H1 (cell line): ENCODE data around the gene TOM1L2.

ENCODE experiments used
- JUN ChIP-seq: IDR thresholded peaks from 2 replicates; pipeline ENCODE4 v1.6.1; 2011; ENCODE audit warnings: low read depth, mild to moderate bottlenecking, improper control_type of control experiment, low read length
- JUND ChIP-seq: IDR thresholded peaks from 2 replicates; pipeline ENCODE4 v1.6.1; 2011; ENCODE audit warnings: mild to moderate bottlenecking, improper control_type of control experiment, low read length
- TF ChIP-seq, protein P1 (sequence below), 3 experiments: IDR thresholded peaks; 1 replicate in 2 of 3; 2 replicates in 1 of 3; pipeline versions ENCODE4 v1.5.1 to v1.6.1; 2011; ENCODE audit warnings: low read length in 3 of 3, mild to moderate bottlenecking in 3 of 3, inconsistent platforms in 2 of 3, low read depth in 1 of 3, moderate library complexity in 1 of 3; ENCODE audit not compliant: insufficient read depth in 1 of 3; ENCODE audit errors: control extremely low read depth in 1 of 3

DNA sequence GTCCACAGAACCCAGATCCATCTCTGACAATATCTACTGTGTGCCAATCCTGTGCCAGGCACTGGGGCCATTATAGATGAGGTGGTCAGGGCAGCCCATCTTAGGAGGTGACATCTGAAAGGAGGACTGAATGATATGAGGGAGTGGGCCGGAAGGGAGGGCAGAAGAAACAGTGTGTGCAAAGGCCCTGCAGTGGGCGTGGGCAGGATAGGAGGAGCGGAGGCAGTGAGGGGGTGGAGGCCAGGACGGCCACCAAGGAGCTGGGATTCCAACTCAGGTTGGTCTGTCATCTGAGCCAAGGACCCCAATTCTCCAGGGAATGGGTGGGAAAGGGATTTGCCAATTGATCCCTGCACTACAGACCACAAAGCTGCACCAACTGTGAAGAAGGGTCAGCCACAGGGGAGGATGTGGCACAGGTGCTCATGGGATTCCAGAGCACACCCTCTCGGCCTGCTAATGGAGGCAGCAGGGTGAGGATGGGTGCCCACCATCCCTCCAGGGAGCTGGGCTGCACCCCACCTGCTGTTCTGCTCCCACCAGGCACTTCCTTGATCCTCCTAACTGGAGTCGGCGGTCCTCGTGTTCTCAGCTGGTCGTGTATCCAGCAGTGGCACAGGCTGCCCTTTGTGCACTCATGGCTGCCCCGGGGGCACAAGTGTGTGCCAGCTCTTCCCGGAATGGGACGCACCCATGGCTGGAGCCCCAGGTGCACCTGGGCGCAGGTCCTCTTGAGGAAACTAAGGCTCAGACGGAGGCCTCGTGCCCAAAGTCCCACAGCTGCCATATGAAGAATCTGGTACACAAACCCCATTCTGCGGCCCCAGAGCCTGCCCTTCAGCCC, 145.0 kb downstream of the TOM1L2 start:
- TF ChIP-seq JUND: no peak
- TF ChIP-seq, protein P1, sequence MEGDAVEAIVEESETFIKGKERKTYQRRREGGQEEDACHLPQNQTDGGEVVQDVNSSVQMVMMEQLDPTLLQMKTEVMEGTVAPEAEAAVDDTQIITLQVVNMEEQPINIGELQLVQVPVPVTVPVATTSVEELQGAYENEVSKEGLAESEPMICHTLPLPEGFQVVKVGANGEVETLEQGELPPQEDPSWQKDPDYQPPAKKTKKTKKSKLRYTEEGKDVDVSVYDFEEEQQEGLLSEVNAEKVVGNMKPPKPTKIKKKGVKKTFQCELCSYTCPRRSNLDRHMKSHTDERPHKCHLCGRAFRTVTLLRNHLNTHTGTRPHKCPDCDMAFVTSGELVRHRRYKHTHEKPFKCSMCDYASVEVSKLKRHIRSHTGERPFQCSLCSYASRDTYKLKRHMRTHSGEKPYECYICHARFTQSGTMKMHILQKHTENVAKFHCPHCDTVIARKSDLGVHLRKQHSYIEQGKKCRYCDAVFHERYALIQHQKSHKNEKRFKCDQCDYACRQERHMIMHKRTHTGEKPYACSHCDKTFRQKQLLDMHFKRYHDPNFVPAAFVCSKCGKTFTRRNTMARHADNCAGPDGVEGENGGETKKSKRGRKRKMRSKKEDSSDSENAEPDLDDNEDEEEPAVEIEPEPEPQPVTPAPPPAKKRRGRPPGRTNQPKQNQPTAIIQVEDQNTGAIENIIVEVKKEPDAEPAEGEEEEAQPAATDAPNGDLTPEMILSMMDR (IDR thresholded peaks at IDR 0.05; ENCODE audit: control extremely low read depth in 1 of 3, insufficient read depth in 1 of 3, low read depth in 1 of 3, low read length in 3 of 3): no peak
- no peak for TF ChIP-seq JUN
